H9 (cell line): ENCODE results near the gene WBP1. TPM values are rescaled to one million over a fixed set of nuclear protein-coding genes. Genes with fewer than 3 reads are reported as not detected.

Experiments used
- DNase-seq: peaks from one replicate; pipeline ENCODE4 v3.0.0-alpha.2; 2017
- H2AFZ ChIP-seq: one replicate; pipeline ENCODE4 v1.6.1; 2013; ENCODE audit warnings: mild to moderate bottlenecking, low read length, control low read depth, moderate library complexity
- H2AK5ac ChIP-seq: 2 replicates; pipeline ENCODE4 v1.6.1; 2013; ENCODE audit warnings: low read length, control low read depth, mixed read lengths; ENCODE audit not compliant: insufficient read length
- H2BK120ac ChIP-seq: one replicate; pipeline ENCODE4 v1.6.1; 2013; ENCODE audit warnings: low read depth, mild to moderate bottlenecking, low read length, control low read depth, inconsistent platforms; ENCODE audit not compliant: poor library complexity, severe bottlenecking
- H2BK12ac ChIP-seq: 2 replicates; pipeline ENCODE4 v1.6.1; 2013; ENCODE audit warnings: low read length, control low read depth, mixed read lengths, low read depth; ENCODE audit not compliant: insufficient read length
- H2BK15ac ChIP-seq: 2 replicates; pipeline ENCODE4 v1.6.1; 2013; ENCODE audit warnings: low read depth, low read length, control low read depth
- H2BK20ac ChIP-seq: one replicate; pipeline ENCODE4 v1.6.1; 2013; ENCODE audit warnings: low read depth, mild to moderate bottlenecking, low read length, control low read depth, inconsistent platforms; ENCODE audit not compliant: poor library complexity, severe bottlenecking
- H2BK5ac ChIP-seq: 2 replicates; pipeline ENCODE4 v1.6.1; 2013; ENCODE audit warnings: low read length, control low read depth, mixed read lengths; ENCODE audit not compliant: insufficient read length
- H3K14ac ChIP-seq: 2 replicates; pipeline ENCODE4 v1.6.1; 2013; ENCODE audit warnings: low read length, control low read depth; ENCODE audit not compliant: insufficient read depth
- H3K18ac ChIP-seq: 2 replicates; pipeline ENCODE4 v1.6.1; 2013; ENCODE audit warnings: low read depth, mild to moderate bottlenecking, mixed read lengths, low read length, control low read depth; ENCODE audit not compliant: insufficient read length
- H3K23ac ChIP-seq: 2 replicates; pipeline ENCODE4 v1.6.1; 2013; ENCODE audit warnings: low read length, control low read depth, mixed read lengths, low read depth; ENCODE audit not compliant: insufficient read length
- H3K23me2 ChIP-seq: 2 replicates; pipeline ENCODE4 v1.6.1; 2013; ENCODE audit warnings: low read depth, mild to moderate bottlenecking, mixed read lengths, low read length, control low read depth; ENCODE audit not compliant: insufficient read length, poor library complexity, severe bottlenecking
- H3K27ac ChIP-seq: 2 replicates; pipeline ENCODE4 v1.5.1; 2013; ENCODE audit warnings: low read length, control low read depth, mixed read lengths, low read depth; ENCODE audit not compliant: insufficient read length
- H3K27me3 ChIP-seq: 2 replicates; pipeline ENCODE4 v1.6.1; 2013; ENCODE audit warnings: low read length, control low read depth, inconsistent platforms; ENCODE audit not compliant: insufficient read depth
- H3K4ac ChIP-seq: 2 replicates; pipeline ENCODE4 v1.6.1; 2013; ENCODE audit warnings: low read depth, mild to moderate bottlenecking, control low read depth, inconsistent platforms, low read length, moderate library complexity
- H3K4me1 ChIP-seq: 2 replicates; pipeline ENCODE4 v1.6.1; 2013; ENCODE audit warnings: low read length, control low read depth, inconsistent platforms; ENCODE audit not compliant: insufficient read depth
- H3K4me2 ChIP-seq: 2 replicates; pipeline ENCODE4 v1.6.1; 2013; ENCODE audit warnings: low read length, control low read depth, mixed read lengths; ENCODE audit not compliant: insufficient read length, insufficient read depth
- H3K56ac ChIP-seq: 2 replicates; pipeline ENCODE4 v1.6.1; 2013; ENCODE audit warnings: low read depth, mild to moderate bottlenecking, mixed read lengths, low read length, control low read depth; ENCODE audit not compliant: insufficient read length
- H3K79me1 ChIP-seq: 2 replicates; pipeline ENCODE4 v1.6.1; 2013; ENCODE audit warnings: low read depth, mild to moderate bottlenecking, moderate library complexity, low read length, control low read depth, inconsistent platforms; ENCODE audit not compliant: insufficient read depth, poor library complexity, severe bottlenecking
- H3K79me2 ChIP-seq: 2 replicates; pipeline ENCODE4 v1.6.1; 2013; ENCODE audit warnings: low read length, control low read depth, inconsistent platforms; ENCODE audit not compliant: insufficient read depth
- H3K9ac ChIP-seq: 2 replicates; pipeline ENCODE4 v1.6.1; 2013; ENCODE audit warnings: low read length, control low read depth, mixed read lengths; ENCODE audit not compliant: insufficient read length; ENCODE audit errors: extremely low read depth
- H3K9me3 ChIP-seq: one replicate; pipeline ENCODE4 v1.6.1; 2013; ENCODE audit warnings: low read depth, low read length, inconsistent platforms; ENCODE audit not compliant: control insufficient read depth
- H3T11ph ChIP-seq: one replicate; pipeline ENCODE4 v1.6.1; 2013; ENCODE audit warnings: mild to moderate bottlenecking, low read length, control low read depth, inconsistent platforms
- H4K20me1 ChIP-seq: one replicate; pipeline ENCODE4 v1.6.1; 2013; ENCODE audit not compliant: control insufficient read depth, insufficient read length, insufficient read depth
- H4K5ac ChIP-seq: 2 replicates; pipeline ENCODE4 v1.6.1; 2013; ENCODE audit warnings: low read depth, mild to moderate bottlenecking, mixed read lengths, low read length, control low read depth; ENCODE audit not compliant: insufficient read length
- H4K8ac ChIP-seq: replicated peaks from 2 replicates; pipeline ENCODE4 v1.6.1; 2013; ENCODE audit warnings: low read length, control low read depth, mixed read lengths, low read depth; ENCODE audit not compliant: insufficient read length
- H4K91ac ChIP-seq: 2 replicates; pipeline ENCODE4 v1.6.1; 2013; ENCODE audit warnings: low read depth, mild to moderate bottlenecking, moderate library complexity, mixed read lengths, low read length, control low read depth; ENCODE audit not compliant: insufficient read length
- H3K27ac Mint-ChIP-seq, 3 experiments: 2 replicates in 2 of 3; 3 replicates in 1 of 3; pipeline ENCODE4 v1.8.0; 2020 to 2021; ENCODE audit warnings: mixed read lengths in 3 of 3, mild to moderate bottlenecking in 1 of 3, moderate library complexity in 1 of 3
- H3K27me3 Mint-ChIP-seq: 2 replicates; pipeline ENCODE4 v1.8.0; 2021; ENCODE audit warnings: low read depth, mild to moderate bottlenecking, moderate library complexity, mixed read lengths
- H3K36me3 Mint-ChIP-seq, 3 experiments: 2 replicates in 2 of 3; 3 replicates in 1 of 3; pipeline ENCODE4 v1.8.0; 2020 to 2021; ENCODE audit warnings: low read depth in 3 of 3, mixed read lengths in 3 of 3; ENCODE audit not compliant: insufficient read depth in 1 of 3
- H3K4me1 Mint-ChIP-seq, 2 experiments: 2 replicates each; pipeline ENCODE4 v1.8.0; 2020; ENCODE audit warnings: mixed read lengths in 2 of 2
- H3K4me3 Mint-ChIP-seq, 2 experiments: 2 replicates in 1 of 2; 3 replicates in 1 of 2; pipeline ENCODE4 v1.8.0; 2020 to 2021; ENCODE audit warnings: mild to moderate bottlenecking in 2 of 2, mixed read lengths in 2 of 2, moderate library complexity in 1 of 2
- H3K9me3 Mint-ChIP-seq, 2 experiments: 2 replicates in 1 of 2; 3 replicates in 1 of 2; pipeline ENCODE4 v1.8.0; 2020; ENCODE audit warnings: mild to moderate bottlenecking in 2 of 2, mixed read lengths in 2 of 2, moderate library complexity in 1 of 2
- CTCF ChIP-seq: fragments of 200-600 bp; sonication (generic); conservative IDR thresholded peaks from 3 replicates; pipeline ENCODE4 v1.8.0; 2021; ENCODE audit warnings: antibody characterized with exemption, mild to moderate bottlenecking
- WGBS: extraction: QIAGEN DNeasy Blood & Tissue Kit; methylation state at CpG from one replicate; pipeline ENCODE4 v1.1.7; 2013; ENCODE audit warnings: missing lambda C conversion rate, low lambda C conversion rate, mixed read lengths; ENCODE audit not compliant: insufficient read length; ENCODE audit errors: extremely low coverage; 5-methylcytosine and 5-hydroxymethylcytosine counted together
- total RNA-seq: library from RNA; stranded (reverse); gene quantifications from 2 replicates; pipeline ENCODE4 v1.2.1, GENCODE V29; 2021

WBP1 gene
- total RNA-seq, 1 experiment from 2014 or later = 82.1 TPM

GRCh38 chr2:74413001-74413698 lies 45.1 kb upstream of the WBP1 start:
- H3K4ac ChIP-seq = no peak overlapping the region
- H3K27me3 ChIP-seq = no peaks in the 10 kb centered on the region
- no peak overlapping the region for H3K9ac ChIP-seq
- Mint-ChIP-seq H3K9me3 (no peaks in the 10 kb centered on the region), H3K27me3 (peaks cover 22% of the 10 kb centered on the region), H3K27ac (no peak overlapping the region), H3K4me3 (no peak overlapping the region), H3K36me3 (no peaks in the 10 kb centered on the region; a peak in 1 of 7 replicates), H3K4me1 (peaks cover 0 to 14% of the 10 kb centered on the region in 2 experiments; a peak in 2 of 4 replicates)
- H3K18ac ChIP-seq = no peak overlapping the region
- no peak overlapping the region for H2BK15ac ChIP-seq
- H3K27ac ChIP-seq = no peak overlapping the region
- no peak overlapping the region for H3K14ac ChIP-seq
- H3K23ac ChIP-seq = no peak overlapping the region
- H4K8ac ChIP-seq = no peak overlapping the region
- TF ChIP-seq CTCF = no peak
- H3K79me1 ChIP-seq = no peaks in the 10 kb centered on the region
- H4K20me1 ChIP-seq = no peaks in the 10 kb centered on the region
- H2AK5ac ChIP-seq = no peak overlapping the region
- H3K79me2 ChIP-seq = no peaks in the 10 kb centered on the region
- no peak overlapping the region for H2BK20ac ChIP-seq
- H3K9me3 ChIP-seq = no peaks in the 10 kb centered on the region
- H3K56ac ChIP-seq = no peak overlapping the region
- no peak overlapping the region for H2AFZ ChIP-seq
- H3K4me1 ChIP-seq = no peaks in the 10 kb centered on the region
- no peak overlapping the region for H4K91ac ChIP-seq
- H2BK5ac ChIP-seq = no peak overlapping the region
- no peaks in the 10 kb centered on the region for H3K23me2 ChIP-seq
- H4K5ac ChIP-seq = no peak overlapping the region
- H2BK12ac ChIP-seq = no peak overlapping the region
- no peak for DNase-seq
- no CpG with 5 or more reads among the region's 8 CpGs for WGBS
- no peak overlapping the region for H3T11ph ChIP-seq
- no peak overlapping the region for H2BK120ac ChIP-seq
- no peak overlapping the region for H3K4me2 ChIP-seq
